GM19239 (cell line): ENCODE data around the gene ABI2.

Source experiments
- DNase-seq: peaks from one replicate; pipeline ENCODE4 v3.0.0; 2011; ENCODE audit warnings: low spot score; ENCODE audit not compliant: insufficient read length
- FAIRE-seq: peaks from 2 replicates; lab custom pipeline; 2011; peaks lifted over from hg19 to GRCh38; lab: Jason Lieb, UNC

The ABI2 gene

DNA sequence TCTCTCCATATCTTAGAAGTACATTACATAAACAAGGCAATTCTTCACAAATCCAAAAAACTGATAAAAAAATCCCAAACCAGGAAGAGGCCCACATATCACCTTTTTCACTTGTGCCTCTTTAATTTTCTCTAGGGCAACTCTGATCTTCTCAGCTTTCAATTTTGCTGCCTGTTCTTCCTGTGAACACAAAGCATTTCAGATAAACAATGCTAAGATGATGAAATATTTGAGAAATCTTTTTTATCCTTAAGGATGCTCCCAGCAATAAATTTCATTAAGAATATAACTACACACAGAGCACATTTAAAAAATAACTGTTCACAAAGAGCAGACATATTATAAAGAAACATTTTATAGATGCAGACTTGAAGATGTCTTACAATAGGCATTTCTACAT, 133.6 kb downstream of the ABI2 start:
- DNase-seq: no peak
- no peak for FAIRE-seq

DNA sequence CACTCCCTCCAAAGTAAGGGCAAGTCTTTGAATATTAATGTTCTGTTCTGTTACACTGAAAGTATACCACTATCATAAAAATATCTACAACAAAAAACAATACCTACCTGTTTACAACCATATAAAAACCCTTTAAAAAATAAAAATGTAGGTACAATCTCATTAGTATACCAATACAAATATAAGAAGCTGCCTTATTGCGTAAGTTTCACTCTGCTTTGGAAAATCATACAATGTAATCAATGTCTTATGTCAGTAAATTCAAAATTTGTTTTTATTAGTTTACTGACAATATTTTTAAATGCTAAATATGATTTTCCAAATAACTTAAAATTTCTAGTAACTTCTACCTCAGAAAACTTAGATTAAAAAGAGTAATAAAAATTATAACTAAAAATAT, 134.1 kb downstream of the ABI2 start:
- FAIRE-seq (no peak), DNase-seq (no peak)

DNA sequence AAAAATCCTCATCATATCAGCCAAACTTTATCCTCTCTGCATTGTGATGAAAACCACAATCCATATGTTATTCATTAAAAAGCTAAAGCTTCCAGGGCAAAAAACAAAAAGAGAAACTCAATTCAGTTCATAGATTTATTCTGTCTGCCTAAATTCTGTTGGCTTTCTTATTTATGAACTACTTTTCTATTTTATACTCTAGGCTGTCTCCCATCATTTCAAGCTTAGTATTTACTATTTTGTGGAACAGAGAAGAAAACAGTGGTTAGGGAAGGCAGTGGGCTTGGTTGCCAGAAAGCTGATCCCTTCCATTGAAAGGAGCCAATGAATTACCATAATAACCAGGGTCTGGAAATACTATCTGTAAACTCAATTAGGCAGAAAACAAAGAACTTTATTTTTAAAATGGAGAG, 135.1 kb downstream of the ABI2 start:
- FAIRE-seq (no peak), DNase-seq (no peak)

DNA sequence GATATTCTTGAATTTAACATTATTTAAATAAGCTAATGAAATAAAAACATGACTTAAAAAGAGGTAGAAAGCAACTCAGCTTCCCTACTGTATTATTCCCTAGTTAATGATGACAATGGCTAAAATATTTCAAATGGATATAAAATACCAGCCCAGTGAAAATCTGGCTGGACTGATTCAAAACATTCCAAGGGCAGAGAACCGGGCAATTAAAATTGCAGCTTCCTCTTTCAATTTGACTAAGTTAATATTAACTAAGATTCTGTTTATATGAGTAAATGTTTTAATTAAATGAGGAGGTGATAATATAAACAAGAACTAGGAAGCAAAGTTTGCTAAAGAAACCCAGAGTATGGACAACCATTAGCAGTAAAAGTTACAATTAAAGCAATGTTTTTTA, 141.4 kb downstream of the ABI2 start:
- no peak for FAIRE-seq
- DNase-seq: no peak

DNA sequence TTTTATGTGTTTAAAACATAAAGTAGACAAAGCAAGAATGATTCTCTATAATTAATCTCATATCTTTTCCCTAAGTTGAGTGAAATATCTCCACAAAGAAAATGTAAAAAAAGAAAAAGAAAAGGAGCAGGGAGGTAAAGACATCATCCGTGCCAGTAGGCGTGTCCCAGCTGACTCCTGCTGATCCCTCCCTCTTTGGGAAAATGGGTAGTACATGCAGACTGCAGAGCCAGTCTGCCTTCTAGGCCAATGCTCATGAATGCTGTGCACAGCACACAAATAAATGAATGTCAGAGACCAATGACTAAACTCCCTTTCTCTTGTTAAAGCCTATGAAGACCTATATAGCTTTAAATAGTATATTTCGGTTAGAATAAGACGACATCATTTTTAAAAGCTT, 142.2 kb downstream of the ABI2 start:
- FAIRE-seq (no peak), DNase-seq (no peak)

DNA sequence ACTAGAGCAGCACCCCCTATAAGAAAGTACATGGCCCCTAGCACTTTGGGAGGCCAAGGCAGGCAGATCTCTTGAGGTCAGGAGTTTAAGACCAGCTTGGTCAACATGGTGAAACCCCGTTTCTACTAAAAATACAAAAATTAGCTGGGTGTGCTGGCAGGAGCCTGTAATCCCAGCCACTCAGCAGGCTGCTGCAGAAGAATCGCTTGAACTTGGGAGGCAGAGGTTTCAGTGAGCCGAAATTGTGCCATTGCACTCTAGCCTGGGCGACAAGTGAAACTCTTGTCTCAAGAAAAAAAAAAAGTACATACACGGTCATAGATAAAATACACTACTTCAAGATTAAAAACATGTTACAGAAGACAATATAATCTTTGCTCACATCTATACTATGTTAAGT, 143.1 kb downstream of the ABI2 start:
- no peak for FAIRE-seq
- no peak for DNase-seq

DNA sequence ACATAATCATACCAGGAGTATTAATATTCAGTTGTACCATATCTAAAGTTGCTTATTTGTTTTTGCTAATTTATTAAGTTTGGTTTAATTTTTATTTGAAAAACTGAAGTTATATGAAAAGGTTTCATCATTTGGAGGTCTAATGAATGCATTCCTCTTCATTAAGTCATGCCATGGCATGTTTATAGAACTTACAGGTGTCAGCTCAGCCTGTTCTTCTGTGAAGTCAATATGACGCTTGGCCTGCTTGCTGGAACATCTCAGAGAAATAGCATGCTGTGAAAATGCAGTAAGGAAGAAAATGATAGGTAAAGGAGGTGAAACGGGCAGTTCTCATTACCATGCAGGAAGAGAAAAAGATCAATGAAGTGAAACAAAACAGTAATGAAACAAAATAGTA, 148.7 kb downstream of the ABI2 start:
- FAIRE-seq: no peak
- DNase-seq: no peak

DNA sequence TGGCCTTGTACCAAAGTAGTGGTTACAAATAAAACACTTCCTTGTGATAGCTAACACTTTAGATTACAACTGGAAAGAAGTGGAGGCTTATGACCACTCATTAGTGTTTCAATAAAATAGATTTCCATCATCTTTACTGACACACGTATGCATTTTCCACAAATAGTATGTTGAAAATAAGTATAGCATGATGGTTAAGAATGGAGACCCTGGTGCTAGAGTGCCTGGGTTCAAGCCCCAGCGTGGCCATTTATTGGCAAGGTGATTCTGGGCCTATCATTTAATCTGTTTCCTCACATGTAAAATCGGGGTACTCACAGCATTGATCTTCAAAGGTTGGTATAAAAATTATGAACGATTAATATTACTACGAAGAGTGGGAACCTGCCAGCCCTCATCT, 152.4 kb downstream of the ABI2 start:
- DNase-seq (no peak), FAIRE-seq (no peak)

DNA sequence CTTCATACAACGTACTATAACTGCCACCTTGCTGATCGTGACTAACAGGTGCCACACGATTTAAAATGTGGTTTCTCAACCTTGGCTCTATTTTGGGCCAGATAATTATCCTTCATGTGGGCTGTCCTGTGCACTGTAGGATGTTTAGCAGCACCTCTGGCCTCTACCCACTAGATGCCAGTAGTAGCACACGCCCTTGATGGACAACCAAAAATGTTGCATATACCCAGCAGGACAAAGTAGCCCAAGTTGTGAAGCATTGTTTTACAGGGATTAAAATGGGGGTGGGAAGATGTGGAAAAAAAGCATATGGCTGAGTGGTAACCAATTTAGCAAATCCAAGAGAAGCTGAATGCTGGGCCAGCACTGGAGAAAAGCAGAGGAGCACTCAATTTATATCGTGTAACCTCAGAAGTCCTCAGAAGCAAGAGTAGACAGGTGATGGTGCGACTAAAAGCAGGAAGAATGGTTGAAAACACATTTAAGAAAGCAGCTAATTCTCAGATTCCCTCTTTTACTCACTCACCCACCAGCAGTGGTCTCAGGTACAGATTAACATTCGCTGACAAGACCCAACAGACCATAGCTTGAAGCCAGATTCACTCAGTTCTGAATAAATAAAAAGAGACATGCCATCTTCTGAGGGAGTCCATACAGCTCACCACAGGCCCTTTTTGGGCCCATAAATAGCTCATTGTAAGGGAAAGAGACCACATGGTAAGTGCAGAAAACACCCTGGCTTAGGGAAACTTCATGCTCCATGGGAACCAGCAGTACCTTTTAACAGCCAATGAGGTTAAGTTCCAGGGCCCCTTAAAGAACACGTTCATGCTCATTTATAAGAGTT, 156.3 kb downstream of the ABI2 start:
- DNase-seq (peak; percentile 9), FAIRE-seq (peak; percentile 79)

DNA sequence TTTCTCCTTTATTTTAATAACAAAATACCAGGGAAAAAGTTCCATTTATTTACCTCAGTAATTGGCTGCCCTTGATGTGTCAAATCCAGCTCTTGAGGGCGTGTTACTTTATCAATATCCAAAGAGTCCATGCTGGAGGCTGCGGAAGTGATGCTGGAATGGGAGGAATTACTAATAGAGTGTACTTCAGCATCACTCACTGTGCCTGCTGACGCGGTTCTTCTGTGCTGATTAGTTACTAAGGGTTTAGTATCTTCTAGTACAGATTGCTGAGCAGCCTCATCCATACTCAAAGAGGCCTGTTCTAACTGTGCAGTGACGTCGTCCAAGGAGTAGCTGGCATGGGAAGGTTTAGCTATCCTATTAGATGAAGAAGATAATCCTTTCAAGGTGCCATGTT, 161.3 kb downstream of the ABI2 start:
- FAIRE-seq: no peak
- no peak for DNase-seq

DNA sequence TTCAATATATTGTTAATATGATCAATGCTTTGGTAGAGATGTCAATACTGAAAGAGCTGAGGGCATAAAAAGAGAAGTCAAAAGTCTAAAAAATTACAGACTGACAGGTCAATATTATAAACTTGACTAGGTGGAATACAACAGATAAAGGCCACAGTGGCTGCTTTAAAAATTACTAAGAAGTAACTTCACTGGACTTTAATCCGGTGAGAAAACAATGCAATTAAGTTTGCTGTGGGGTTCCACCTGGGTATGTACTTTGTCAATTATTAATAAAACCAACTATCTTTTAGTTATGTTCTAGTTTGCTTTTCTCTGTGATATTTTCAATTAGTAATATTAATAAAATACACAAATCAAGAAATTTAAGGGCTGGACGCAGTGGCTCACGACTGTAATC, 162.2 kb downstream of the ABI2 start:
- DNase-seq (no peak), FAIRE-seq (no peak)

DNA sequence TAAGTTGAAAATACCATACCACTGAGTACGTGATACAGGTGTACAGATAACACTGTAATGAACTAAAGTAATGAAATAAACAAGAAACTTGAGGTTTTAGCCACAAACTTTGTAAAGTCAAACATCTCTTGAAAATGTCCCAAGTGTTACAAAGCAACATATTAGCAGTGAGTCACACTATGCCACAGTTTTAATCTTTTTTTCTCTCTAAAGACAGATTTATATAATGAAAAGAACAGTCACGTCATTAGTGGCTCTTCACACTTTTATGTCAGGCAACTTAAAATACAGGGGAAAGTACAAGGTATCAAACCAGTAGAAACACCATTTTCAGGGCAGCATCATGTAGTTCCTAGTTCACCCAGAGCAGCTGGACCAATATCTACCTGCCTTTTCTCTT, 164.8 kb downstream of the ABI2 start:
- FAIRE-seq: no peak
- no peak for DNase-seq
